HG02840 (cell line): Measurements from ENCODE around the gene NADK2.
"Not testable (repeated sequence)": the region's sequence is repeated elsewhere in the genome, so short reads cannot be mapped to it uniquely, and the experiment has no call there.

Source experiments
- ATAC-seq: cut with Tn5 transposase; IDR thresholded peaks from one replicate; pipeline ENCODE4 v1.9.1; 2021; ENCODE audit warnings: mild to moderate bottlenecking, moderate library complexity, moderate number of reproducible peaks; ENCODE audit not compliant: unreplicated experiment, low FRiP score

Gene NADK2

DNA sequence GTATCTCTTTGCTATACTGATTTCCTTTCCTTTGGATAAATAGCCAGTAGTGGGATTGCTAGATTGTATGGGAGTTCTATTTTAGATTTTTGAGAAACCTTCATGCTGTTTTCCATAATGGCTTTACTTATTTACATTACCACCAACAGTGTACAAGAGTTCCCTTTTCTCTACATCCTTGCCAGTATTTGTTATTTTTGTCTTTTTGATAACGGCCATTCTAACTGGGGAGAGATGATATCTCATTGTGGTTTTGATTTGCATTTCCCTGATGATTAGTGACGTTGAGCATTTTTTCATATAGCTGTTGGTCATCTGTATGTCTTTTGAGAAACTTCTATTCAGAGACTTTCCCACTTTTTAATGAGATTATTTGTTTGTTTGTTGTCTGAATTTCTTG is 25.8 kb downstream of the NADK2 start:
- no peak for ATAC-seq

DNA sequence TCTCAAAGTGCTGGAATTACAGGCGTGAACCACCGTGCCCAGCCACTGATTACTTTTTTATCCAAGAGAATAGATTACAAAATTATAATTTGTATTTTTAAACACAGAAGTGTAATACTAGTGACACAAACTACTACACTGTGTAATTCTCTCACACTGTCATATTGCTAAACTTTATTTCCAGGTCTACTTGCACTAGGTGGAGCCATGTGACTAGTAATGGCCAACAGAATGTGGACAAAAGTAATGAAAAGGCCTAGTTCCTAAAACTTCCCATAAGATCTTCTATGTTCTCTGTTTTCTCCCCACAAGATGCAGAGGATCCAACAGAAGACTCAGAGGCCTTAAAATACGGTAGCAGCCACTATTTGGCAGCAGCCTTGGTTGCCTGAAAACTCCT is 27.3 kb downstream of the NADK2 start:
- no peak for ATAC-seq

DNA sequence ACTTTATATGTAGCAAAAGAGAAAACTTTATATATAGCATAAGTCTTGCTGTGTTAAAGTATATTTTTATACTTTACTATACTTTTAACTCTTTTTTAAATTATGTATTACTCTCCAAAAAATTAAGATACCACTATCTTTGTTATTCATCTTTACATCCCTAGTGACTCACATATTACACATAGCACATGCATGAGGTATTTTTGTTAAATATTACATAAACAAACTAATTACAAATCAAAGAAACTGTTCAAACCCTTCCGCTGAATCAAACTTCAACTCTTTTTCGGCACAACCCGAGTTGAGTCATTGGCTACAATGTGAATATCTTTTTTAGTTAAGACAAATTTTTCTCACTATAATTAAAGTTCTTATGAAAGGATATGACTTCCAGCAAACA is 32.1 kb downstream of the NADK2 start:
- ATAC-seq, result no peak

- no peak for ATAC-seq
Measured at GRCh38 chr5:36208786-36209185, 32.9 kb downstream of the NADK2 start.

DNA sequence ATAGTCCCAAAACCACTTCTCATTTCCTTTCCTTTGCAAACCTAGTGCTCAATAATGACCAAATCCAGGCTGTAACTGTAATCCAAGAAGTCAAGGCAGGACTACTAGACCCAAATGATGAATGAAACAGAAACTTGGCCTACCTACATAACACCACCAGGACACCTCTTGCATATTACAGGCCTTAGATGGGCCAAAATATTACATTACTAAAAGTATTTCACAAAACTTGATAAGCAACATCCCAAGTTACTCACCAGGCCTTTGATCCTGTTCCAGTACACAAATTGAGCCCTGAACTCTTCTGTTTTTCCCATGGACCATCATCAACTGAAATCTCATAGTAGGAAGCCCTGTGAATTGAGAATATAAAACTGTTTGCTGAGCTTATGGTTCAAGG is 34.8 kb downstream of the NADK2 start:
- no peak for ATAC-seq

GRCh38 chr5:36205329-36205728 is 36.4 kb downstream of the NADK2 start:
- ATAC-seq, result no peak

DNA sequence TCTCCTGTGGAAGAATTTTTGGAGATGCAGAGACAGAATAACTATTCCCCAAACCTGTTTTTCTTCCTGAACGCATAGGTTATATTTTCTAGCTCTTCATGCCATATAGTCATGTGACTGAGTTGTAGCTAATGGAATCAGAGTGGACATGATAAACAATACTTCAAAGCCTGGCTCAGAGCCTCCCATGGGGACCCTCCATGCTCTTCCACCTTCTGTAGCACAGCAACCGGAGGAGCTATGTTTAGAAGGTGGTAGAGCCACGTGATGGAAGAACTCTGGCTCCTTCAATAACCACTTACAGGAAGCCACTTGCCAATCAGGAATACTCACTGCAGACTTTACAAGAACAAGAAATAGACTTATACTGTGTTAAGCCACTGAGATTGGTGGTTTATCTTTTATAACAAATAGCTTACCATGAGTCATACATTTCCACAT is 39.2 kb downstream of the NADK2 start:
- ATAC-seq, result no peak

DNA sequence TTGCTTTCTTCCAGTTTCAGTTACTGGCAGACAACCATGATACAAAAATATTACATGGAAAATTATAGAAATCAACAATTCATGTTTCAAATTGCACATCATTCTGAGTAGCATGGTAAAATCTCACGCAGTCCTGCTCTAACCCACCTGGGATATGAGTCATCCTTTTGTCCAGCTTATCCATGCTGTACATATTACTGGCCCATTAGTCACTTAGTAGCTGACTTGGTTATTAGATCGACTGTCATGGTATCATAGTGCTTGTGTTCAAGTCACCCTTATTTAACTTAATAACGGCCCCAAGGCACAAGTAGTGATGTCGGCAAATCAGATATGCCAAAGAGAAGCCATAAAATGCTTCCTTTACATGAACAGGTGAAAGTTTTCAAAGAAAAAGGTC is 41.2 kb downstream of the NADK2 start:
- no peak for ATAC-seq

DNA sequence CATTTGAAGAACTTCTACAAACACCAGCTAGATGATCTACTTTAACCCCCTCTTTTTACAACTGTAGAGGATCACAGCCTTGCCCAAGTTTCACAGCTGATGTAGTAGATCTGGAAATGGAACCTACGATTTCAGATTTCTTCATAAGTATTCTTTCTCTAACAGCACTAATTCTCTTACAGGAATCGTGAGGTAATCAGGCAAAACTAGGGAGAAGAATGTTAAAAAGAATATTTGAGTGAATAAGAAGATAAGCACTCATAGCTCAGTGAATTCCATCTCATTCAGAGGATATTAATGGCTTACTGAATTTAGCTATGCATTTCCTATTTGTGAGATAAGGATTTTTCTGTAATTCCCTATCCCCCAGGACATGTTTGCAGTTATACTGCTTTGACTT is 42.1 kb downstream of the NADK2 start:
- ATAC-seq, result no peak

DNA sequence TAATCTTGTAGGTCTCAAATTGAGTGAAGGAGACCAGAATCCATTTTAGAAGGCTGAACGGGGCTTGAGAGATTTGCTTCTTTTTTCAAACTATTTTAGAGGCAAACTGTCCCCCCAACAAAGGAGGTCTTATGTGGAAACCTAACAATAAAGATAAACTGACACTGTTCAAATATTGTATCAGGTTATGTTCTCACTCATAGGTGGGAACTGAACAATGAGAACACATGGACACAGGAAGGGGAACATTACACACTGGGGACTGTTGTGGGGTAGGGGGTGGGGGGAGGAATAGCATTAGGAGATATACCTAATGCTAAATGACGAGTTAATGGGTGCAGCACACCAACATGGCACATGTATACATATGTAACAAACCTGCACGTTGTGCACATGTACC is 42.9 kb downstream of the NADK2 start:
- ATAC-seq, result not testable (repeated sequence)

DNA sequence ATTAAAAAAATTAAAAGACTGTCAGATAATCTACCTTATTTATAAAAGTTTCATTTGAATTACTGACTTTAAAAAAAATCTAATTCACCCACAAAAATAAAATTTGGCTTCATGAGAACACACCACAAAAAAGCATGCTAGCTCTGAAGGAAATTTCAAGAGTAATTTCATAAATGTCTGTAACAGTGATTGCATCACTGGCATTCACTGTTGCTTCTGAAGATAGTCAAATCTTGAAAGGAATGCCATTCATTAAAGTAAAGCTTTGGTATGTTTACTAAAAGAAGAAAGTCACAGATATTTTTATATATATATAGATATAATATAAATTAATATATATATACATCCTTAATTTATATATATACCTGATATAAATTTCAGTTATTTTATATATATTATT is 43.4 kb downstream of the NADK2 start:
- no peak for ATAC-seq

GRCh38 chr5:36193746-36194145 is 48.0 kb downstream of the NADK2 start:
- ATAC-seq, result no peak

DNA sequence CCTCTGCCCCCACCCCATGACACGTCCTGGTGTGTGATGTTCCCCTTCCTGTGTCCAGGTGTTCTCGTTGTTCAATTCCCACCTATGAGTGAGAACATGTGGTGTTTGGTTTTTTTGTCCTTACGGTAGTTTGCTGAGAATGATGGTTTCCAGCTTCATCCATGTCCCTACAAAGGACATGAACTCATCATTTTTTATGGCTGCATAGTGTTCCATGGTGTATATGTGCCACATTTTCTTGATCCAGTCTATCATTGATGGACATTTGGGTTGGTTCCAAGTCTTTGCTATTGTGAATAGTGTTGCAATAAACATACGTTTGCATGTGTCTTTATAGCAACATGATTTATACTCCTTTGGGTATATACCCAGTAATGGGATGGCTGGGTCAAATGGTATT is 57.3 kb downstream of the NADK2 start:
- ATAC-seq, result not testable (repeated sequence)

DNA sequence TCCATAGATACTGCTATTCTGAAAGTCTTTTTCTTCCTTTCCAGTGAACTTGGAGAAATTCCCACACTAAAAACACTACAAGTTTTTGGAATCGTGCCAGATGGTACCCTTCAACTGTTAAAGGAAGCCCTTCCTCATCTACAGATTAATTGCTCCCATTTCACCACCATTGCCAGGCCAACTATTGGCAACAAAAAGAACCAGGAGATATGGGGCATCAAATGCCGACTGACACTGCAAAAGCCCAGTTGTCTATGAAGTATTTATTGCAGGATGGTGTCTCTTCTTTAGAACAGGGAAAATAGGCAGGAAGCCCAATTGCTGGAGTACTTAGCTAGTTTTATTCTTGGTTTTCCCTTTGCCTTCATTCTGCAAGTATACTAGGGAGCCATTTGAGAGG is 60.0 kb downstream of the NADK2 start:
- ATAC-seq, result no peak

DNA sequence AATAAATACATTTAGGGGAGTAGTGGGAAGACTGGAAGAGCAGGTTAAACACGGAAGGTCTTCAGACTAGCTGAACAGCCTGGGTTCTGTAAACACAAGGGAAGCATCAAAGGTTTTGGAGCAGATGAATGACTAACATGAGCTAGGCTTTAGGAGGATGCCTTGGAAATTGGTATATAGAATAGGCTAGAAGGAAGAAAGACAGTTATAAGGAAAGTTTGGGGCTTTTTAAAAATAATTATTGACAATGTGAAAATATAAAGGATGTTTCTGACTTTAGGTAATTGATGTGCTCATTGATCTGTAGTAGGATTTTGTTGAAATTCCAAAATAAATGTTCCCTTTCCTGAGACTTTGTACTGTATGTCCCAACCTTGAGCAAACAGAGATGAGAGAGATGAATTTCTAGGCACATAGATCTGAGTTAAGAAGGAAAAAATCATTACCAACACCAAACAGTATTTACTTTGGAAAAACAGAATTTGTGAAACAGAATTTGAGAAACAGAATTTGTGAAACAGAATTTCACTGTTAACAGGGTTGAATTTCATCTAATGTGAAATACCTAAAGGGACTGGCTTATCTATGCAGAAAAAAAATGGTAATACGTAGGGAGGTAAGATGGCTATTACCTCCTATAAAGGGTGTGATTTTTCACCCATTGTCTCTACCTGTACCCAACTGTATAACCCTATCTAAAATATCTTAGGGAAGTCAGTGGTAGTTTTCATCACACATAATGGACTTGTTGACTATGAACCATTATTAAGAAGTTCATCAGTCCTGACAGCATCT is 61.0 kb downstream of the NADK2 start:
- no peak for ATAC-seq

DNA sequence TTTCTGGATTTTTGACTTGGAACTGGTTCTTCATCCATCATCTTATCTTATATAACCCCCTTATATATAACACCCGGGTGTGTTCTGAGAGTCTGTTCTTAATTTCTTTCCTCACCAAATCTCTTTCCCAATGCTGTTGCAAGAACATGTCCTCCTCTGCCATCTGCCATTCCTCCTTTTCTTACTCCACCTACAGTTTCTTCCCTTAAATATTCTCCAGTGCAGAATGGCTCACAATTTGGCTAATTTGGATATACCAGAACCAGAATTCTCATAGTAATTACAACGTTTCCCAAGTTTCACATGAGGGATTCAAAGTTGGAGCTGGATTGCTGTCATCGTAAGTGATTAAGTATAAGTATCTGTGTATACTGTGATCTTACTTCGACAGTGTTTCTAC is 61.8 kb downstream of the NADK2 start:
- ATAC-seq, result no peak

GRCh38 chr5:36178524-36178890 is 63.2 kb downstream of the NADK2 start:
- no peak for ATAC-seq

DNA sequence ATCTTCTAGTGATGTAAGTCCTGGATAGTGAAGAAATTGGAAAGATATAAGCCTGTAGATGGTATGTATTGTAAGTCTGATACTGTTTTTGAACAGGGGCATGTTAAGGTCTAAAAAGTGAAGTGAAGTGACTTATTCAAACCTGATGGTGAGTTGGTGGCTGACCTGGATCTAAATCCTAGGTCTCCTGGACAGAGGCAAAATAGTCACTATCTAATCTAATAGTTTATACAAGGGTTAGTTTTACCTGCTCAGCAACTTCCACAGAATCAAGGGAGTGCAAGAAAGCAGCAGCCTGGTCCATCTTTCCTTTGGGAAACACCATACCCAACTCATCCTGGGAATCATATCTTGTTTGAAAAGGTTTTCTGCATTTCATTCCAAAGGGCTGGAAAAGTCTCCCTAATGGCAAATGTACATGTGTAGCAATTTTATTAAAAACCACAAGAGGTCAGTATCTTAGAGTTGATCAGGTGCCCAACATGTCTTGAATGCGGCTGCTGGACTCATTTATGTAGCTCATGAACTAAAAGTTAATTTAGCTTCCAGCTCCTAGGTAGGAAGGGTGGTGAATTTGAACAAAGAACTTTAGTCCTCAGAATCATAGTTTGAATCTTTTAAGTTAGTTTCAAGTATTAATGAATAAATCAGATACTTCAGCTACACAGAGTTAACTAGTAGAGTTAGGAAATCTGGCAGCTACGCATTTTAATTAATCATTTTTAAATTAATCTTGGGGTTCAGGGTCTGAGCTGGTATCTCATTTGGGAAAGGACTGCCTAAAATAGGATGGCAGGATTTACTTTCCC is 63.8 kb downstream of the NADK2 start:
- no peak for ATAC-seq

GRCh38 chr5:36177154-36177553 is 64.6 kb downstream of the NADK2 start:
- peak; percentile 91 for ATAC-seq

DNA sequence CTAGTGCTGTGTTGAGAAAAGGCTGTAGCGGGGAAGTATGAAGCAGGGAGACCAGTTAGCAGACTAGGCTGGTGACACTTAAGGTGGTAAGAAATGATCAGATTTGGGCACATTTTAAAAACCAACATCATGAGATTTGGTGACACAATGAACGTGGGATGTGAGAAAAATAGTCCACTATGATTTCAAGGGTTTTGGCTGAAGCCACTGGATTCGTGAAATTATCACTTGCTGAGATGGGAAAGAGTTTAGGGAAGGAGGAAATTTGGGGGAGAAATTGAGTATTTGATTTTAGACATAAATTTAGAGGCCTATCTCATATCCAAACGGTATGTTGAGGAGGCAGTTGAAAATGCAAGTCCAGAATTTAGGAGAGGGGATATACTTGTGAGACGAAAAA is 66.7 kb downstream of the NADK2 start:
- ATAC-seq, result no peak

DNA sequence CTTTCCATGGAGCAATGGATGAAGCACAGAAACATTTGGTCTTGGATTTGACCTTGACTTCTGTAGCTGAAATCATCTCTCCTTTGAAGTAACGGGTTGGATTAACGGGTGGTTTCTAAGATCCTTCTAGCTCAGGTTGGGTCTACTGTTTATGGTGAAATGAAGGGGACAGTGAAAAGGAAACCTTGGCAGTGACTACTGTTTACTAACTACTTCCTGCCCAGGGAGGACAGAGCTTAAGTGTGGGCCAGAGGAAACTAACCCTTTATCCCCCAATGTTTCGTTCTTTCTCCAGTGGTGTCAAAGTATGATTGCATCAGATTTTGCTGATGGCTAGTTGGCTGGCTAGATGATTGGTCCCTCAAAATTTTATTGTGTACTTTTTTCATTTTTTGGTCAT is 67.6 kb downstream of the NADK2 start:
- ATAC-seq, result no peak

DNA sequence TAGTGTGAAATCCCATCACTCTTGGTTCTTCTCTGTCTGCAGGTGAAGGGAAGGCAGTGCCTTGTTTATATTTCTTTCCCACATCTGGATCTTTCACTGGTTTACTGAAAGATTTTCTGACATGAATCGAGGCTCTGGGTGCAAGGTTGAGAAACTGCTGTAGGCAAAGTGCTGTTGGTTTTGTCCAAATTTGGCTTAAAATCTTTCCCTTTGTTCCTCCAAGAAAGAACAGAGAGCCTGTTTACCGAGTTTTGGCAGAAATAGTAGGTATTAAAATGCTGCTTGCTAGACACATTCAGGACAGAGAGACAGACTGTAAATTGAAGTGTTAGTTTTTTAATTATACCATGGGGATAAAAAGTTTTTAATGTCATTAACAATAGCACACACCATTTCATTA is 68.3 kb downstream of the NADK2 start:
- no peak for ATAC-seq
